ENCODE measurements around the gene SREBF1.

- TF ChIP-seq, protein P1, sequence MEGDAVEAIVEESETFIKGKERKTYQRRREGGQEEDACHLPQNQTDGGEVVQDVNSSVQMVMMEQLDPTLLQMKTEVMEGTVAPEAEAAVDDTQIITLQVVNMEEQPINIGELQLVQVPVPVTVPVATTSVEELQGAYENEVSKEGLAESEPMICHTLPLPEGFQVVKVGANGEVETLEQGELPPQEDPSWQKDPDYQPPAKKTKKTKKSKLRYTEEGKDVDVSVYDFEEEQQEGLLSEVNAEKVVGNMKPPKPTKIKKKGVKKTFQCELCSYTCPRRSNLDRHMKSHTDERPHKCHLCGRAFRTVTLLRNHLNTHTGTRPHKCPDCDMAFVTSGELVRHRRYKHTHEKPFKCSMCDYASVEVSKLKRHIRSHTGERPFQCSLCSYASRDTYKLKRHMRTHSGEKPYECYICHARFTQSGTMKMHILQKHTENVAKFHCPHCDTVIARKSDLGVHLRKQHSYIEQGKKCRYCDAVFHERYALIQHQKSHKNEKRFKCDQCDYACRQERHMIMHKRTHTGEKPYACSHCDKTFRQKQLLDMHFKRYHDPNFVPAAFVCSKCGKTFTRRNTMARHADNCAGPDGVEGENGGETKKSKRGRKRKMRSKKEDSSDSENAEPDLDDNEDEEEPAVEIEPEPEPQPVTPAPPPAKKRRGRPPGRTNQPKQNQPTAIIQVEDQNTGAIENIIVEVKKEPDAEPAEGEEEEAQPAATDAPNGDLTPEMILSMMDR (conservative IDR thresholded peaks at IDR 0.05; ENCODE audit: low read depth, low read length), result no peak
- TF ChIP-seq SMC3 (IDR thresholded peaks at IDR 0.05; ENCODE audit: low read depth, low read length), result no peak
- TF ChIP-seq POLR2A (IDR thresholded peaks at IDR 0.05; ENCODE audit: low read depth, low read length), result no peak
- no peak for TF ChIP-seq MAZ (IDR thresholded peaks at IDR 0.05; ENCODE audit: borderline replicate concordance, low read depth, low read length)
- no peak for TF ChIP-seq MAFK (IDR thresholded peaks at IDR 0.05; ENCODE audit: low read depth, low read length)
Observed at GRCh38 chr17:17808706-17809432, 27.9 kb downstream of the SREBF1 start.

Data from IMR-90 (cell line).